Stimulated activated effector memory CD8-positive, alpha-beta T cell treated with anti-CD3 and anti-CD28 coated beads, Interleukin-12 subunit alpha, Interleukin-12 subunit beta, amount 100 ng/mL, for 72 hours (primary cell): ENCODE data around the gene RHBDL1.

ENCODE experiments used
- ATAC-seq: fragments of 150-1000 bp; cut with Tn5 transposase; 2 replicates; pipeline ENCODE4 v1.10.0; 2021
- DNase-seq, 2 donors: peaks; one replicate each; pipeline ENCODE4 v3.0.0; 2021 to 2022; ENCODE audit warnings: low spot score in 2 of 2
- H3K27ac Mint-ChIP-seq: one replicate; pipeline ENCODE4 v1.8.0; 2022; ENCODE audit warnings: mild to moderate bottlenecking, mixed read lengths
- H3K36me3 Mint-ChIP-seq: one replicate; pipeline ENCODE4 v1.8.0; 2022; ENCODE audit warnings: mild to moderate bottlenecking, mixed read lengths
- H3K4me1 Mint-ChIP-seq: one replicate; pipeline ENCODE4 v1.8.0; 2022; ENCODE audit warnings: mixed read lengths
- H3K4me3 Mint-ChIP-seq: one replicate; pipeline ENCODE4 v1.8.0; 2022; ENCODE audit warnings: mild to moderate bottlenecking, mixed read lengths
- H3K9me3 Mint-ChIP-seq: one replicate; pipeline ENCODE4 v1.8.0; 2022; ENCODE audit warnings: mixed read lengths

Gene RHBDL1

DNA sequence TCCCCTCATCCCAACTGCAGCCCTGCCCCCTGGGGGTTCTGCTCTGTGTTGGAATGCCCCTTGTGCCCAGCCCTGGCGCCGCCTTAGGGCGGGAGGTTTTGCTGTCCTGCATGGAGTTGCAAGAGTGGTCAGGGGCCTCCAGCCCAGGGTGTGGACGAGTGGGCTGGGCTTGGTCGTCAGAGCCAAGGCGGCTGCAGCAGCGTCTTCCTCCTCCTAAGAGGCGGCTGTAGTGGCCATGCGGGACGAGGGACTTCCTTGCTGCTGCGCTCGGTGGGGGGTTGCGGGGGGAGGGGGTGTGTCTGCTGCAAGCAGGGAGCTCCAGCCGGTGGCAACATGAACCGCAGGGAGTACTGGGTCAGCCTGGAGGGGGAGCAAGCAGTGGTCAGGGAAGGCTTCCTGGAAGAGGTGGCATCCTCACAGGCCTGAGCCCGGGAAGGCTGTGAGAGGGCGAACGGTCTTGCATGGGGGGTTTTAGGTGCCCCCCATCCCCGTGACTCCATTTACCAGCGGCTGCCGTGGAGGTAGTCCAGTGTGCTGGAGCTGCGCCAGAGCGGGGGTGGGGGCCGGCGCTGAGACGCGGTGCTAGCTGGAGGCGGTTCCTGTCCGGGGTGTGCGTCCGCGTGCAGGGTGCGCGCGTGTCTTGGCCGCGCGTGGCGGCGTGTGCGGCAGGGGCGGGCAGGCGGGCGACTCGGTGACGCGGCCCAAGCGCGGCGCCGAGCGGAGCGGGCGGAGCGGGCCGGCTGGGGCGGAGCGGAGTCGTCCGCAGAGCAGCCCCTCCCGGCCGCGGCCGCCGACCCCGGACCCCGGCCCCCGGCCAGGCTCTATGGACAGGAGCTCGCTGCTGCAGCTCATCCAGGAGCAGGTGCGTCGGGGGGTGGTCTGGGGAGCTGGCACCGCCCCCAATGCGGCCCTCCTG is at the start of gene RHBDL1:
RHBDL1 (plus strand) TSS at position 704 of the 916 bp plus-strand sequence; CDS start at position 824, 120 bp downstream.
- ATAC-seq, result no peak
- Mint-ChIP-seq H3K4me1 (peaks cover 18% of the 10 kb centered on the region), H3K36me3 (peaks cover 19% of the 10 kb centered on the region), H3K27ac (no peak within 1 kb of the TSS), H3K4me3 (peak within 1 kb of the TSS; percentile 38), H3K9me3 (no peaks in the 10 kb centered on the region)
- no peak for DNase-seq

DNA sequence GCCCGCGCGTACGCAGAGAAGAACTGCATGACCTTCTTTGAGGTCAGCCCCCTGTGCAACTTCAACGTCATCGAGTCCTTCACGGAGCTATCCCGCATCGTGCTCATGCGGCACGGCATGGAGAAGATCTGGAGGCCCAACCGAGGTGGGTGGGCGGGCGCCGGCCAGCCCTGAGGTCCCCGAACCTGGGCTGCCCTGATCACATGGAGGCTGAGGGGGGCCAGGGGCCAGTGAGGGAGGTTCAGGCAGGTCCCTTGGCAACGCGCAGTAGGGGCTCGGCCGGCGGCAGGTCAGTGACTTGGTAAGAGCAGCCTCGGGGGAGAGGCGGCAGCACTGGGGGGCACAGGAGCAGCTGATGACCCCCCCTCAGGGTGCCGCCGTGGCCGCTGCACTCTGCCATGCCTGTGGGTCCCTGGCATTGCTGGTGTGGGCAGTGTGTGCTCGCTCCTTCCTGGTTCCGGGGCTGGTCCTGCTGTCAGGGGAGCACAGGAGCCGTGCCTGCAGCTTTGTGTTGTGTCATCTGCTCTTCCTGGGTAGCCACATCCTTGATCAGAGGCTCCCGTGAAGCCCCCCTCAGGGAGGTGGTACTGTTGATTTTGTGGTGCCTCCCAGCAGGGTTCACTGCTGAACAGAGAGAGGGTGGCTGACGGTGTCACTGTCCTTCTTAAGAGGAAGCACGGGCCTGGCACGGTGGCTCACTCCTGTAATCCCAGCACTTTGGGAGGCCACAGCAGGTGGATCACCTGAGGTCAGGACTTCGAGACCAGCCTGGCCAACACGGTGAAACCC is 49.3 kb upstream of the RHBDL1 start:
- no peak for ATAC-seq
- Mint-ChIP-seq H3K27ac (no peak overlapping the region), H3K36me3 (peaks cover 10% of the 10 kb centered on the region), H3K9me3 (no peaks in the 10 kb centered on the region), H3K4me3 (no peak overlapping the region), H3K4me1 (no peaks in the 10 kb centered on the region)
- DNase-seq, result no peak

DNA sequence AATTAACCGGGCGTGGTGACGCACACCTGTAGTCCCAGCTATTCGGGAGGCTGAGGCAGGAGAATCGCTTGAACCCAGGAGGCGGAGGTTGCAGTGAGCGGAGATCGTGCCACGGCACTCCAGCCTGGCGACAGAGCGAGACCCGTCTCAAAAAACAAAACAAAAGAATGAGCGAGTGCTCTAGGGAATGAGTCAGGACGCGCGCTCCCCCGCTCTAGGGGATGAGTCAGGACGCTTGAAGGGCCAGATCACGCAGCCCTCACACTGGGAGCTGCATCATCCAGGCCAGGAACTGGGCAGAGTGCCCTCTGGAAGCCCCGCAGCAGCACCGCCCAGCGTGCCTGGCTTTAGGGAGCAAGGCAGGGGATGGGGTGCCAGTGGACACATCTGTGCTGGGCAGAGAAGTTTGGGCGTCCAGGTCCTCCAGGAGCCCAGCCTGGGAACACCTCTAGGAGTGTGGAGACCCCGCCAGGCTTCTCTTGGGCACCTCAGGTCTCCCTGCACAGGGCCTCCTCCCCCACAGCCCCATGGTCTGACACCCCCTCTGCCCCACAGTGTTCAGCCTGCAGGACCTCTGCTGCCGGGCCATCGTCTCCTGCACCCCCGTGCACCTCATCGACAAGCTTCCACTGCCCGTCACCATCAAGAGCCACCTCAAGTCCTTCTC is 48.6 kb upstream of the RHBDL1 start:
- Mint-ChIP-seq H3K27ac (no peak overlapping the region), H3K9me3 (no peaks in the 10 kb centered on the region), H3K4me3 (no peak overlapping the region), H3K4me1 (no peaks in the 10 kb centered on the region), H3K36me3 (peaks cover 17% of the 10 kb centered on the region)
- no peak for ATAC-seq
- no peak for DNase-seq

DNA sequence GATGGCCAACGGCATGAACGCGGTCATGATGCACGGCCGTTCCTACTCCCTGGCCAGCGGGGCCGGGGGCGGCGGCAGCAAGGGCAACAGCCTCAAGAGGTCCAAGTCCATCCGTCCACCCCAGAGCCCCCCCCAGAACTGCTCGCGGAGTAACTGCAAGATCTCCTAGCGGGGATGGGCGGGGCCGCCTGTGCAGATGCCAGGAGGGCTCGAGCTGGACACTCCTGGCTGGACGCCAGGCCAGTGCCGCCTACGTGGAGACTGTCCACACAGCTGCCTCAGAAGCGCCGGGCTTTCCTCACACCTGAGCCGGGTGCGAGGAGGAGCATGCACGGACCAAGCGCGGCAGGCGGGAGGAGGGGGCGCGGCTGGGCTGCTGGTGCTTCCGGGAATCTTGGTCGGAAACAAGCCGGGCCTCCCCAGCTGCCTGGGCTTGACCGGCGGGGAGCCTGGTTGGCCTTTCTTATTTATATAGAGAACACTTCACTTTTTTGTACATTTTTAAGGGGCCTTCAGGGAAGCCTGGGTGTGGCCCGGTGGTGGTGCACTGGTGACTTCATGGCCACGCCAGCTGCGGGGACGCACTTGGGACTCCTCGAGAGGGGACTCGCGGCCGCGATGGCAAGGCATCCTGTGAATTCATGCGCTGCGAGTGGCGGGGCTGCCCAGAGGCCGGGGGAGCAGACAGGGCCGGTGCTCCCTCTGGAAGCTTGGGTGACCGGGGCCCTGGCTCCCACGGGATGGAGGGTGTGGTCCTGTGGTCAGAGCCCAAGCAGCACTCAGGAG is 47.8 kb upstream of the RHBDL1 start:
- H3K9me3 Mint-ChIP-seq, result no peaks in the 10 kb centered on the region
- no peaks in the 10 kb centered on the region for H3K4me1 Mint-ChIP-seq
- H3K27ac Mint-ChIP-seq, result no peak overlapping the region
- peaks cover 24% of the 10 kb centered on the region for H3K36me3 Mint-ChIP-seq
- H3K4me3 Mint-ChIP-seq, result no peak overlapping the region
- ATAC-seq (no peak), DNase-seq (no peak)

DNA sequence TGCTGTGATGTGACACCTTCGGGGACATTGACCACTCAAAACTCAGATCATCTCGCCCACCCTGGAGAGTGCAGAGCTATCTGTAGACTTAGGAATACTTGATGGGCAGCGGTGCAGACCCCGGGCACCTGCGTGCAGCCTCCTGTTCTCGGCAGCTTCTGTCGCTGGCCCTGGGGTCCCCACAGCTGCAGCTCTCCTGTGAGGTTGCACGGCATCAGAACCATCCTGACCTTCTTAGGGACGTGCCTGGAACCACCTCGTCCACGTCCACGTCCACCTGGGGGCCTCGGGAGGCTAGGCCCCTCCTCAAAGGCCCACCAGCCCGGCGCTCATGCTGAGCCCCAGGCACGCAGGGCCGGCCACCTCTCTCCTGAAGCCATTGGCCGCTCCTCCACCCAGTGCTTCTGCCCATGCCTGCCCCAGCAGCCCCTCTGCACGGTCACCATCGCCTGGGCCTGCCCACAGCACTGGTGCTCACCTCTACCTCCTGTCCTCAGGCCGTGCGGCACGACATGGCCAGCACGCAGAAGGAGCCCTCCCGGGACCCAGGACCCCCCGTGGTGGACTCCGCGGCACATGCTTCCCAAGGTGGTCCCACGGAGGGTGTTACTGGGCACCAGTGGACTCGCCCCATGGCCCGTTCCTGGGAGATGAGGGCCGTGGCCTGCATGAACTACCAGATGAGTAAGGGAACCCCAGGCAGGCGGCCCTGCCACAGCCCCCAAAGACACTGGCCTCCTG is 47.0 kb upstream of the RHBDL1 start:
- Mint-ChIP-seq H3K9me3 (no peaks in the 10 kb centered on the region), H3K27ac (peak overlapping the region; percentile 14), H3K4me3 (no peak overlapping the region), H3K4me1 (no peaks in the 10 kb centered on the region), H3K36me3 (peaks cover 24% of the 10 kb centered on the region)
- DNase-seq (no peak), ATAC-seq (peak; percentile 5)

DNA sequence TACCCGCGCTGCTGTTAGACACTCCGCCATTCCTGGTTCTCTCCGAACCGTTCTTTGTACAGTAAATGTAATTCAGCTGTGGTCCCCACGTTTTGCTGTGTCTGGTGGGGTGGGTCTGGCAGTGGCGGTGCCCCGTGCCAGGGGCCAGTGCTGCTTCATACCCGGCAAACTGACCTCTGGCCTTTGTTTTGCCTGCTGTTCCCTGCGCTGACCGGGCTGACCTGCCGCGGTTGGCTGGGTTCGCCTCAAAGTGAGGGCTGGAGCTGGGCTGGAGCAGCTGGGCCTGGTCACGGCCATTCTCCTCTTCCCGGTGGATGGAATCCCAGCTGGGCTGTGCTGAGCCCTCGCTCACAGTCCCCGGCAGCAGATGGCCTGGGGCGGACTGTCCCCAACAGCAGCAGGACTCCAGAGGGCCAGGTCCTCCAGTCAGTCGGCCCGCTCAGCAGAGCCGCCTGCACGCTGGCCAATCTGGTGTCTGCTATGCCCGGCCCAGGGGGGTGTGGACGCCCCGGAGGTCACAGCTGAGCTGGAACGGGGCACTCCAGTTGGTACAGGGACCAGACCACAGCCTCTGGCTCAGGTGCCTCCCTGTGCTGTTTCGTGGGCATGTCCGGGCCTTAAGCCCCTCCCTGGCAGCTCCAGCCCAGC is 46.2 kb upstream of the RHBDL1 start:
- Mint-ChIP-seq H3K36me3 (peaks cover 31% of the 10 kb centered on the region), H3K4me1 (peaks cover 4% of the 10 kb centered on the region), H3K27ac (peak overlapping the region; percentile 26), H3K4me3 (no peak overlapping the region), H3K9me3 (no peaks in the 10 kb centered on the region)
- no peak for DNase-seq
- ATAC-seq, result no peak

DNA sequence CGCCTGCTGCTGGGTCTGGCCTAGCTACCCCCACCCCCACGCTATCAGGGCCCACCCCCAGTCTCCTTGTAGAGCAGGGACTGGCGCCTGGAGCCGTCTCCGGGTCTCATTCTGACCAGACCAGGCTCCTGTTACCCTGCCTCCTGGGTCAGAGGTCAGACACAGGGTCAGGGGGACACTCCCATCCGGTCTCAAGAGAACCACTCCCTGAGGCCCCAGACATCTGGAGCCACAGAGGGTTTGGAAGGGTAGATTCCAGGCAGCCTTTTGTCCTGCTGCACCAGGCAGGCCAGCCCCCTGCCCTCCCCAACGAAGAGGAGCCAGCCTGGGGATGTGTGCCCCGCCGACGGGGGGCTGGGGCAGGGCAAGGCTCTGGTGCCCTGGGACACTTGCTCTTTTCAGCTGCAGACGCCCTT is 45.6 kb upstream of the RHBDL1 start:
- Mint-ChIP-seq H3K4me3 (no peak overlapping the region), H3K4me1 (peaks cover 9% of the 10 kb centered on the region), H3K9me3 (no peaks in the 10 kb centered on the region), H3K27ac (peak overlapping the region; percentile 26), H3K36me3 (peaks cover 32% of the 10 kb centered on the region)
- ATAC-seq (no peak), DNase-seq (no peak)

DNA sequence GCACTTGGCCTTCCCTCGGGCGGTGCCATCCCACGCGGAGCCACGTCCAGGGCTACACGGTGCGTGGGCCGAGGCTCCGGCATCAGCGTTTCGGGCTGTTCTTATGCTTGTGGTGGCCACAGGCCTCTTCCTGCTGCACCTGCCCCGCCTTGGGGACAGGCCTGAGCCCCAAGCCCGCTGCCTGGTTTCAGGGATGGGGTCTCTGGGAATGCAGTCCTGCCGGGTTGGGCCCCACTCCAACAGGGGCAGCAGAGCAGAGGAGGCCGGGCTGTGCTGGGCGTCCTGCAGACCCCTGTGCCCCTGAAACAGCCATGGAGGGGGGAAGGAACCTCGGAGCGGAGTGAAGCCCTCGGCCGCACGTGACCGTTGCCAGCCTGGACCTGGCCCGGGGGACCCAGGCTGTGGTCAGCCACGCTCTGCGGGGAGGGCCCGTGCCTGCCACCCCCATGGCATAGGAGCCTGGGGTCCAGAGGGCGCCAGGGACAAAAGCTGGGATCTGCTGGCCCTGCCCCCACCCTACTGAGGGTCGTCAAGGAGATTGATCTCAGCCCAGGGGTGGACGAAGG is 45.1 kb upstream of the RHBDL1 start:
- ATAC-seq, result no peak
- Mint-ChIP-seq H3K4me1 (peaks cover 12% of the 10 kb centered on the region), H3K36me3 (peaks cover 32% of the 10 kb centered on the region), H3K4me3 (no peak overlapping the region), H3K9me3 (no peaks in the 10 kb centered on the region), H3K27ac (peak overlapping the region; percentile 26)
- no peak for DNase-seq

DNA sequence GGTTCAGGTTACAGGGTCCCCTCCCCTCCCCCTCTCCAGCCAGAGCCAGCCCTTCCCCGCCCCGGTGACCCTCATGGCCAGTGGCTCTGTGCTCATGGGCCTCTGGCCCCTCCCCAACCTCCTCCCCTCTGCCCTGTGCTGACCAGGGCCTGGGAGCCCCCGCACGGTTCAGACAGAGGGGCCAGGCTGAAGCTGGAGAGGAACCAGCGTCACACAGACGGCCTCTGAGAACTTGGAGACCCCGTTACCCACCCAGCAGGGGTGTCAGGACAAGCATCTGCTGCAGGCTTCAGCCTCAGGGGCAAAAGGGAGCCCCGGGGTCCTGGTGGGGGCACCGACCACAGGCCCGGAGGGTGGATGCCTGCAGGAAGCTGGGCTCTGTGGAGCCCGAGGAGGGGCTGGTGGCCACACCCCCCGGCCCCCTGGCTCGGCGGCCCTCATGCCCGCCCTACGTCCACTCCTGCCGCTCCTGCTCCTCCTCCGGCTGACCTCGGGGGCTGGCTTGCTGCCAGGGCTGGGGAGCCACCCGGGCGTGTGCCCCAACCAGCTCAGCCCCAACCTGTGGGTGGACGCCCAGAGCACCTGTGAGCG is 44.6 kb upstream of the RHBDL1 start, which contains the start of gene WFIKKN1:
WFIKKN1 (plus strand) TSS at position 171 of the 591 bp plus-strand sequence; CDS start at position 440, 269 bp downstream.
- no peak within 1 kb of the TSS for H3K4me3 Mint-ChIP-seq
- H3K27ac Mint-ChIP-seq, result peak within 1 kb of the TSS; percentile 26
- no peak for ATAC-seq
- H3K4me1 Mint-ChIP-seq, result peaks cover 12% of the 10 kb centered on the region
- DNase-seq, result no peak
- H3K9me3 Mint-ChIP-seq, result no peaks in the 10 kb centered on the region
- H3K36me3 Mint-ChIP-seq, result peaks cover 32% of the 10 kb centered on the region

DNA sequence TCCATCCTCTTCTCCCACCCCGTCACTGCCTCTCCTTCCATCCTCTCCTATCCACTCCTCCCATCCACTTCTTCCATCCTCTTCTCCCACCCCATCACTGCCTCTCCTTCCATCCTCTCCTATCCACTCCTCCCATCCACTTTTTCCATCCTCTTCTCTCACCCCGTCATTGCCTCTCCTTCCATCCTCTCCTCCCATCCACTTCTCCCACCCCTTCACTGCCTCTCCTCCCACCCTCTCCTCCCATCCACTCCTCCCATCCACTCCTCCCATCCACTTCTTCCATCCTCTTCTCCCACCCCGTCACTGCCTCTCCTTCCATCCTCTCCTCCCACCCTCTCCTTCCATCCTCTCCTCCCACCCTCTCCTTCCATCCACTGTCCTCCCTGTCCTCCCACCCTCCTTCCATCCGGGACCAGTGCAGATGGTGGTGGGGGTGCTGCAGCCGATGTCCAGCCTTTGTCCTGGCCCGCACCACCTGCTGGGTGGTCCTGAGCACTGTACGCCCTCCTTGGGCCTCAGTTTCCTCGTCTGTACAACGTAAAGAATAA is 43.6 kb upstream of the RHBDL1 start:
- no peak overlapping the region for H3K4me3 Mint-ChIP-seq
- DNase-seq (no peak), ATAC-seq (no peak)
- no peak overlapping the region for H3K27ac Mint-ChIP-seq
- H3K9me3 Mint-ChIP-seq, result no peaks in the 10 kb centered on the region
- peaks cover 19% of the 10 kb centered on the region for H3K4me1 Mint-ChIP-seq
- H3K36me3 Mint-ChIP-seq, result peaks cover 37% of the 10 kb centered on the region

DNA sequence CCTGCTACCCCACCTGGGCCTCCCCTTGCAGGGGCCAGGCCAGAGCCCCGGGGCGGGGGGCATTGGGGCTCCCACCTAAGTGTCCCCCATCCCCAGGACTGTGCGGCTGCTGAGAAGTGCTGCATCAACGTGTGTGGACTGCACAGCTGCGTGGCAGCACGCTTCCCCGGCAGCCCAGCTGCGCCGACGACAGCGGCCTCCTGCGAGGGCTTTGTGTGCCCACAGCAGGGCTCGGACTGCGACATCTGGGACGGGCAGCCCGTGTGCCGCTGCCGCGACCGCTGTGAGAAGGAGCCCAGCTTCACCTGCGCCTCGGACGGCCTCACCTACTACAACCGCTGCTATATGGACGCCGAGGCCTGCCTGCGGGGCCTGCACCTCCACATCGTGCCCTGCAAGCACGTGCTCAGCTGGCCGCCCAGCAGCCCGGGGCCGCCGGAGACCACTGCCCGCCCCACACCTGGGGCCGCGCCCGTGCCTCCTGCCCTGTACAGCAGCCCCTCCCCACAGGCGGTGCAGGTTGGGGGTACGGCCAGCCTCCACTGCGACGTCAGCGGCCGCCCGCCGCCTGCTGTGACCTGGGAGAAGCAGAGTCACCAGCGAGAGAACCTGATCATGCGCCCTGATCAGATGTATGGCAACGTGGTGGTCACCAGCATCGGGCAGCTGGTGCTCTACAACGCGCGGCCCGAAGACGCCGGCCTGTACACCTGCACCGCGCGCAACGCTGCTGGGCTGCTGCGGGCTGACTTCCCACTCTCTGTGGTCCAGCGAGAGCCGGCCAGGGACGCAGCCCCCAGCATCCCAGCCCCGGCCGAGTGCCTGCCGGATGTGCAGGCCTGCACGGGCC is 42.8 kb upstream of the RHBDL1 start:
- ATAC-seq, result no peak
- Mint-ChIP-seq H3K36me3 (peaks cover 40% of the 10 kb centered on the region), H3K4me1 (peaks cover 19% of the 10 kb centered on the region), H3K9me3 (no peaks in the 10 kb centered on the region), H3K27ac (no peak overlapping the region), H3K4me3 (no peak overlapping the region)
- DNase-seq, result no peak

DNA sequence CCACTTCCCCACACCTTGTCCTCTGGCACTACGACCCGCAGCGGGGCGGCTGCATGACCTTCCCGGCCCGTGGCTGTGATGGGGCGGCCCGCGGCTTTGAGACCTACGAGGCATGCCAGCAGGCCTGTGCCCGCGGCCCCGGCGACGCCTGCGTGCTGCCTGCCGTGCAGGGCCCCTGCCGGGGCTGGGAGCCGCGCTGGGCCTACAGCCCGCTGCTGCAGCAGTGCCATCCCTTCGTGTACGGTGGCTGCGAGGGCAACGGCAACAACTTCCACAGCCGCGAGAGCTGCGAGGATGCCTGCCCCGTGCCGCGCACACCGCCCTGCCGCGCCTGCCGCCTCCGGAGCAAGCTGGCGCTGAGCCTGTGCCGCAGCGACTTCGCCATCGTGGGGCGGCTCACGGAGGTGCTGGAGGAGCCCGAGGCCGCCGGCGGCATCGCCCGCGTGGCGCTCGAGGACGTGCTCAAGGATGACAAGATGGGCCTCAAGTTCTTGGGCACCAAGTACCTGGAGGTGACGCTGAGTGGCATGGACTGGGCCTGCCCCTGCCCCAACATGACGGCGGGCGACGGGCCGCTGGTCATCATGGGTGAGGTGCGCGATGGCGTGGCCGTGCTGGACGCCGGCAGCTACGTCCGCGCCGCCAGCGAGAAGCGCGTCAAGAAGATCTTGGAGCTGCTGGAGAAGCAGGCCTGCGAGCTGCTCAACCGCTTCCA is 42.0 kb upstream of the RHBDL1 start:
- ATAC-seq, result no peak
- Mint-ChIP-seq H3K27ac (no peak overlapping the region), H3K36me3 (peaks cover 36% of the 10 kb centered on the region), H3K9me3 (no peaks in the 10 kb centered on the region), H3K4me3 (peak overlapping the region; percentile 92), H3K4me1 (peaks cover 19% of the 10 kb centered on the region)
- no peak for DNase-seq
